Activated naive CD8-positive, alpha-beta T cell treated with anti-CD3 and anti-CD28 coated beads, Interleukin-2, amount 50 U/mL, for 24 hours (primary cell): Measurements from ENCODE around the gene BNIP5.

ENCODE experiments used
- ATAC-seq: fragments of 150-1000 bp; cut with Tn5 transposase; one replicate; pipeline ENCODE4 v1.10.0; 2021
- DNase-seq: peaks from one replicate; pipeline ENCODE4 v3.0.0; 2021
- H3K27ac Mint-ChIP-seq: one replicate; pipeline ENCODE4 v1.8.0; 2021; ENCODE audit warnings: mild to moderate bottlenecking, mixed read lengths
- H3K27me3 Mint-ChIP-seq: one replicate; pipeline ENCODE4 v1.8.0; 2021; ENCODE audit warnings: mixed read lengths
- H3K36me3 Mint-ChIP-seq: one replicate; pipeline ENCODE4 v1.8.0; 2021; ENCODE audit warnings: low read depth, mixed read lengths
- H3K4me1 Mint-ChIP-seq: one replicate; pipeline ENCODE4 v1.8.0; 2021; ENCODE audit warnings: mixed read lengths
- H3K4me3 Mint-ChIP-seq: one replicate; pipeline ENCODE4 v1.8.0; 2021; ENCODE audit warnings: mild to moderate bottlenecking, moderate library complexity, mixed read lengths
- H3K9me3 Mint-ChIP-seq: one replicate; pipeline ENCODE4 v1.8.0; 2021; ENCODE audit warnings: mixed read lengths

BNIP5 gene

DNA sequence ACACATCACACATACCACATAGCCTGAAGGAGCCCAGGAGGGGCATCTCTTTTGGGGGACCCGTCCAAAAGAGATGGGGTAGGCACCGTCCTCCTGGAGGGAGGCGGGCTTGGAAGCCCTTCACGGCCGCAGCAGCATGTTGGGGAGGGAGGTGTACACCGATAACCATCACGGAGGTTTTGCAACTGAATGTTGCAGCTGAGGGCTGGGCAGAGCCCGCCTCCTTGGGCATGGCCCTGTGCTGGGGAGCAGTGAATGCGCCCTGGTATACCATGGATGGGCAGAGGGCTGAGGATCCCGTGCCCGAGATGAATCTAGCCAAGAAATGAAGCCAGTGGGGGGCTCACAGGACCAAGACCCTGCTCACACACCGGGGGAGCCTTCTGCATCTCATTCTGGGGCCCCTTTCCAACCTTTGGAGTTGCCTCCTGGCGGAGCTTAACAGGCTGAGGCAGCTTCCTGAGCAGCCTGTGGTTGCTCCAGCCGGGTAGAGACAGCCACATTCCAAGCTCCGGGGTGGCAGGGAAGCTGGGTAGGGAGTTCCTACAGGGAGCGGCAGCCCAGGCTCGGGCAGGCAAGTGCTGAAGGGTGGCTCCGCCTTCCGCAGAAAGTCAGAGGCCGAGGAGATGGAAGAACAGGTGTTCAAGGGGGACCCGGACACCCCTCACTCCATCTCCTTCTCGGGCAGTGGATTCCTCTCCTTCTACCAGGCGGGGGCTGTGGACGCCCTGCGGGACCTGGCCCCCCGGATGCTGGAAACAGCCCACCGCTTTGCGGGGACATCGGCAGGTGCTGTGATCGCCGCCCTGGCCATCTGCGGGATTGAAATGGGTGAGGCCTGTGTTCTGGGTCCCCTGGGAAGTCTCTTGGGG lies 66.6 kb downstream of the BNIP5 start, which contains the start of gene PNPLA1:
PNPLA1 (plus strand) TSS at position 227 of the 872 bp plus-strand sequence; CDS start at position 627, 400 bp downstream.
- Mint-ChIP-seq H3K27me3 (peaks cover 8% of the 10 kb centered on the region), H3K9me3 (peaks cover 5% of the 10 kb centered on the region), H3K36me3 (no peaks in the 10 kb centered on the region), H3K4me3 (no peak within 1 kb of the TSS), H3K27ac (no peak within 1 kb of the TSS), H3K4me1 (no peaks in the 10 kb centered on the region)
- ATAC-seq (no peak), DNase-seq (no peak)

DNA sequence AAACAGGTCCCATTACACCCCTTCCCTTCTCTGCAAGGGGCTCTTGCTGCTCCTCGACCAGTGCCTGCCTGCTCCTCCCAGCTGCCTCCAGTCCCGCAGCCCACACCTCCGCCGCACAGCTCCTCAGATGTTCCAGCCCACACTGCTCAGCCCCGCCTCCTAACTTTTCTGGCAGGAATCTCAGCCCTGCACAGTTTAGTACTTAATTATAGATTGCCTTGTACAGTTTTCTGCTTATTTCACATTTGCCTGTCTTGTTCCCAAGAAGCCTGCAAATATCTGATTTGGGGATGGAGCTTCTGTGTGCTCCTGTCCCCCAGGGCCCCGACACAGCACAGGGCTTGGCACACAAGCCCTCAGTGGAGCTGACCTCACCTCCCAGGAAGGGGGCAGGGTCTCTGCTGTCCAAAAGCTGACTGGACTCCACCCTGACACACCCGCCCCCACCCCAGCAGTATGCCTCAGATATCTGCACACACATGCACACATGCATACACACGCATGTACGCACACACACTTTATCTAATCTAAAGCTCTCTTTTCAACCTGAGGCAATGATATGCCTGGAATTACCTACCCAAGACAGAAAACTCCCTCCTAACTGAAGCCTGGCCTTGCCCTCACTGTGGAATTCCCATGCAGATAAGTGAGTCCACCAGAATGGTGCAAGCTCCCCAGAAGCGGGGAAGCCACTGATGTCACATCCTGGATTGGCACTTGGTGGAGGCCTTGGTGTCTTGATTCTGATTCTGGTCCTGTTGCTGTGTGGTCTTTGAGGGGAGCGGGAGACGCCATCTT lies 68.0 kb downstream of the BNIP5 start:
- H3K4me1 Mint-ChIP-seq = no peaks in the 10 kb centered on the region
- DNase-seq (no peak), ATAC-seq (no peak)
- no peak overlapping the region for H3K4me3 Mint-ChIP-seq
- no peak overlapping the region for H3K27ac Mint-ChIP-seq
- H3K9me3 Mint-ChIP-seq = peaks cover 5% of the 10 kb centered on the region
- peaks cover 7% of the 10 kb centered on the region for H3K27me3 Mint-ChIP-seq
- H3K36me3 Mint-ChIP-seq = no peaks in the 10 kb centered on the region

DNA sequence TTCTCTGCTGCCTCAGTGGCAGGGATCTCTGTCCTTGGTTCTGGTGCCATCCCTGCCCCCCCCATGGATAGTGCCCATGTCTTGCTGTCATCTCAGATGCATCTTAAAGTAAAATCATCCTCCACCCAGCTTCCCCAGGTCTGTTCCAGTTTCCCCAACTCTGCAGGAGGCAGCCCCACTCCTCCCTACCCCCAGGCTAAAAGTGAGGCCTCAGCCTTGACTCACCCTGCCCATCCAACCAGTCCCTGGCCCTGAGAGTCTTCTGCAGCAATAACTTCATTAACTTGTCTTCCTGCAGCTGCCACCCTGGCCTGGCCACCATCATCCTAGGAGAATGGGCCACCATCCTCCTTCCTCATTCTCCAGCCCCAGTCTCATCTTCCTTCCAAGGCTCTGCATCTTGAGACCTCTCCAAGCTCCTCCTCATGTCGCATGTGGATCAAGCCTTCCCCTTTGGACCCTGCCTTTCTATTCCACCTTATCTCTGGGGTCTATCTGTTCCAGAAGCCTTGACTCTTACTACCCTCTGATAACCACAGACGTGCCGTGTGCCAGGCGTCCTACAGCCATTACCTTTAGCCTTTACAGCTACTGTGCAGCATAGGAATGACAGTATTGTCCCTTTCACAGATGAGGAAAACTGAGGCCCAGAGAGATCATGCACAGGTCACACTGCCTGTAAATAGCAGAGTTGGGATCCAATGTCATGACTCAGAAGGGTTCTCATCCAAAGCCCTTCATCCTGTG lies 68.8 kb downstream of the BNIP5 start:
- no peaks in the 10 kb centered on the region for H3K4me1 Mint-ChIP-seq
- no peaks in the 10 kb centered on the region for H3K36me3 Mint-ChIP-seq
- ATAC-seq (no peak), DNase-seq (no peak)
- H3K27ac Mint-ChIP-seq = no peak overlapping the region
- peaks cover 7% of the 10 kb centered on the region for H3K27me3 Mint-ChIP-seq
- H3K9me3 Mint-ChIP-seq = peaks cover 5% of the 10 kb centered on the region
- H3K4me3 Mint-ChIP-seq = no peak overlapping the region

DNA sequence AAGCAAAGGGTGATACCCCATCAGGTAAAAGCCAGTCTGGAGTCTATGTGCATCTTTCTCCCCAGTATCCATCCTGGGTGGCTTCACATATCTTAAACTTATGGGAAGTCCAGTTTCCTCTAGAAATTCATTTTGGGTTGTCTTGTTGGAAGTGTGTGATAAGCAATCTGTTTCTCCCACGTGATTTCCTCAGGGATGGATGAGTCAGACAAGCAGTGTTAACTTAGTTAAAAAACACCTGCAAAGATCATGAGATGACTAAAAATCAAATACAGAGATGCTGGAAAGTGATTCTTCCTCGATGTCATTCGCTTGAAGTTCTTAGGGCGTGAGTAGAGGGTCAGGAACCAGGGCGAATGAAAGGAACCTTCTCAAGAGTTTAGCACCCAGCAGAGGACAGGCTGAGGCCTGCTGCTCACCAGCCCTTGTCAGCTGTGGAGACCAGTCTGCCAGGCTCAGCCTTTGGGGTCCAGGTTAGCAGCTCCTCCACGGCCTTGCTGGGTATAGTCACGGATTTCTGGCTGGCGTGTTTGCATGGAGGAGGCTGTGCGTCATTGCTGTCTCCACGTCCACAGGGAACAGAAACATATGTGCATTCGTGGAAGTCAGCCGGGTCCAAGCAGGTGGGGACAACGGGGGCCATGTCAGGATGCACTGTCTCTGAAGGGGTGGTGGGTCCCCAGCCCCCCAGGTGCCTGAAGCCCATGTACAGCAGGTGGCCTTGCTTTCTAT lies 69.6 kb downstream of the BNIP5 start:
- ATAC-seq = no peak
- Mint-ChIP-seq H3K4me1 (no peaks in the 10 kb centered on the region), H3K9me3 (peaks cover 5% of the 10 kb centered on the region), H3K4me3 (no peak overlapping the region), H3K27me3 (peaks cover 10% of the 10 kb centered on the region), H3K27ac (no peak overlapping the region), H3K36me3 (no peaks in the 10 kb centered on the region)
- DNase-seq = no peak
